SJCRH30 (cell line): ENCODE measurements around the gene UBD. TPM values are rescaled to one million over a fixed set of nuclear protein-coding genes. Genes with fewer than 3 reads are reported as not detected.

Experiments
- DNase-seq, 2 experiments: peaks; one replicate each; pipeline ENCODE4 v3.0.0-alpha.2; 2015 to 2020
- H3K27ac ChIP-seq: fragments of 250-450 bp; sonication (Bioruptor Pico); 2 replicates; pipeline ENCODE4 v1.5.1; 2020; ENCODE audit warnings: mild to moderate bottlenecking, moderate library complexity
- H3K27me3 ChIP-seq: fragments of 250-450 bp; sonication (Bioruptor Pico); 2 replicates; pipeline ENCODE4 v1.5.1; 2020; ENCODE audit warnings: mild to moderate bottlenecking, moderate library complexity
- H3K36me3 ChIP-seq: fragments of 250-450 bp; sonication (Bioruptor Pico); 2 replicates; pipeline ENCODE4 v1.5.1; 2020; ENCODE audit warnings: mild to moderate bottlenecking, moderate library complexity
- H3K4me1 ChIP-seq: fragments of 250-450 bp; sonication (Bioruptor Pico); 2 replicates; pipeline ENCODE4 v1.5.1; 2020; ENCODE audit warnings: mild to moderate bottlenecking, moderate library complexity
- H3K4me3 ChIP-seq: fragments of 250-450 bp; sonication (Bioruptor Pico); 2 replicates; pipeline ENCODE4 v1.5.1; 2020; ENCODE audit warnings: mild to moderate bottlenecking, moderate library complexity
- H3K9me3 ChIP-seq: fragments of 250-450 bp; sonication (Bioruptor Pico); replicated peaks from 2 replicates; pipeline ENCODE4 v1.5.1; 2020; ENCODE audit warnings: mild to moderate bottlenecking, moderate library complexity
- total RNA-seq: library from RNA; depleted of rRNA; stranded (reverse); fragments of >200 nt; shearing (Covaris generic); gene quantifications from 2 replicates; pipeline ENCODE4 v1.2.3, GENCODE V29; 2014

UBD gene
- total RNA-seq, 1 experiment from 2014 or later = not detected

GRCh38 chr6:29537714-29538403, 21.7 kb downstream of the UBD start:
- no peaks in the 10 kb centered on the region for H3K9me3 ChIP-seq
- H3K4me3 ChIP-seq = no peak overlapping the region
- H3K36me3 ChIP-seq = no peaks in the 10 kb centered on the region
- DNase-seq = no peak
- no peaks in the 10 kb centered on the region for H3K4me1 ChIP-seq
- H3K27me3 ChIP-seq = no peaks in the 10 kb centered on the region
- H3K27ac ChIP-seq = no peak overlapping the region

- no peaks in the 10 kb centered on the region for H3K4me1 ChIP-seq
- H3K27ac ChIP-seq = no peak overlapping the region
- H3K9me3 ChIP-seq = no peaks in the 10 kb centered on the region
- no peak for DNase-seq
- H3K27me3 ChIP-seq = no peaks in the 10 kb centered on the region
- no peak overlapping the region for H3K4me3 ChIP-seq
- no peaks in the 10 kb centered on the region for H3K36me3 ChIP-seq
Measured at GRCh38 chr6:29532320-29532951, 27.1 kb downstream of the UBD start.

- no peak overlapping the region for H3K4me3 ChIP-seq
- no peak overlapping the region for H3K27ac ChIP-seq
- no peaks in the 10 kb centered on the region for H3K4me1 ChIP-seq
- no peaks in the 10 kb centered on the region for H3K9me3 ChIP-seq
- H3K36me3 ChIP-seq = no peaks in the 10 kb centered on the region
- H3K27me3 ChIP-seq = no peaks in the 10 kb centered on the region
- no peak for DNase-seq
Measured at GRCh38 chr6:29531668-29532067, 27.9 kb downstream of the UBD start.

- Histone ChIP-seq H3K4me1 (no peaks in the 10 kb centered on the region), H3K9me3 (no peaks in the 10 kb centered on the region), H3K27ac (no peak overlapping the region), H3K36me3 (no peaks in the 10 kb centered on the region), H3K4me3 (no peak overlapping the region), H3K27me3 (no peaks in the 10 kb centered on the region)
- DNase-seq = no peak
Measured at GRCh38 chr6:29530671-29531310, 28.7 kb downstream of the UBD start.

- H3K4me3 ChIP-seq = no peak overlapping the region
- no peak for DNase-seq
Measured at GRCh38 chr6:29529956-29530355, 29.6 kb downstream of the UBD start.

GRCh38 chr6:29528988-29529560, 30.5 kb downstream of the UBD start:
- Histone ChIP-seq H3K4me3 (no peak overlapping the region), H3K27ac (no peak overlapping the region), H3K9me3 (no peaks in the 10 kb centered on the region), H3K36me3 (no peaks in the 10 kb centered on the region), H3K4me1 (no peaks in the 10 kb centered on the region), H3K27me3 (no peaks in the 10 kb centered on the region)
- no peak for DNase-seq

More at GRCh38 chr6:29529956-29530355, 29.6 kb downstream of the UBD start:
- Histone ChIP-seq H3K4me1 (no peaks in the 10 kb centered on the region), H3K9me3 (no peaks in the 10 kb centered on the region), H3K36me3 (no peaks in the 10 kb centered on the region), H3K27ac (no peak overlapping the region), H3K27me3 (no peaks in the 10 kb centered on the region)

GRCh38 chr6:29528300-29528931, 31.1 kb downstream of the UBD start:
- Histone ChIP-seq H3K27ac (no peak overlapping the region), H3K4me1 (no peaks in the 10 kb centered on the region), H3K4me3 (no peak overlapping the region), H3K27me3 (no peaks in the 10 kb centered on the region), H3K9me3 (no peaks in the 10 kb centered on the region), H3K36me3 (no peaks in the 10 kb centered on the region)
- DNase-seq = no peak

- Histone ChIP-seq H3K36me3 (no peaks in the 10 kb centered on the region), H3K4me1 (no peaks in the 10 kb centered on the region), H3K27ac (no peak overlapping the region), H3K4me3 (no peak overlapping the region), H3K27me3 (no peaks in the 10 kb centered on the region), H3K9me3 (no peaks in the 10 kb centered on the region)
- no peak for DNase-seq
Measured at GRCh38 chr6:29527564-29527963, 32.0 kb downstream of the UBD start.

- no peaks in the 10 kb centered on the region for H3K27me3 ChIP-seq
Measured at GRCh38 chr6:29527126-29527525, 32.4 kb downstream of the UBD start.

GRCh38 chr6:29525311-29525639, 34.3 kb downstream of the UBD start:
- Histone ChIP-seq H3K9me3 (no peaks in the 10 kb centered on the region), H3K27ac (no peak overlapping the region), H3K36me3 (no peaks in the 10 kb centered on the region), H3K27me3 (no peaks in the 10 kb centered on the region), H3K4me3 (no peak overlapping the region), H3K4me1 (no peaks in the 10 kb centered on the region)
- DNase-seq = no peak

More at GRCh38 chr6:29527126-29527525, 32.4 kb downstream of the UBD start:
- H3K9me3 ChIP-seq = no peaks in the 10 kb centered on the region
- no peaks in the 10 kb centered on the region for H3K36me3 ChIP-seq
- no peaks in the 10 kb centered on the region for H3K4me1 ChIP-seq
- no peak for DNase-seq
- H3K27ac ChIP-seq = no peak overlapping the region
- H3K4me3 ChIP-seq = no peak overlapping the region

GRCh38 chr6:29524444-29525310, 34.9 kb downstream of the UBD start:
- Histone ChIP-seq H3K4me3 (no peak overlapping the region), H3K4me1 (no peaks in the 10 kb centered on the region), H3K9me3 (no peaks in the 10 kb centered on the region), H3K36me3 (no peaks in the 10 kb centered on the region), H3K27ac (no peak overlapping the region), H3K27me3 (no peaks in the 10 kb centered on the region)
- DNase-seq = no peak

GRCh38 chr6:29524044-29524443, 35.5 kb downstream of the UBD start:
- no peaks in the 10 kb centered on the region for H3K36me3 ChIP-seq
- DNase-seq = no peak
- no peak overlapping the region for H3K27ac ChIP-seq
- H3K27me3 ChIP-seq = no peaks in the 10 kb centered on the region
- H3K4me3 ChIP-seq = no peak overlapping the region
- no peaks in the 10 kb centered on the region for H3K4me1 ChIP-seq
- H3K9me3 ChIP-seq = no peaks in the 10 kb centered on the region

GRCh38 chr6:29522227-29522626, 37.3 kb downstream of the UBD start:
- no peaks in the 10 kb centered on the region for H3K9me3 ChIP-seq
- no peaks in the 10 kb centered on the region for H3K27me3 ChIP-seq
- no peak overlapping the region for H3K27ac ChIP-seq
- DNase-seq = no peak
- no peaks in the 10 kb centered on the region for H3K36me3 ChIP-seq
- H3K4me1 ChIP-seq = no peaks in the 10 kb centered on the region
- no peak overlapping the region for H3K4me3 ChIP-seq

GRCh38 chr6:29521006-29521680, 38.4 kb downstream of the UBD start:
- no peak for DNase-seq

More at GRCh38 chr6:29521006-29521680, 38.4 kb downstream of the UBD start:
- Histone ChIP-seq H3K36me3 (no peaks in the 10 kb centered on the region), H3K4me1 (no peaks in the 10 kb centered on the region), H3K4me3 (no peak overlapping the region), H3K27ac (no peak overlapping the region), H3K27me3 (no peaks in the 10 kb centered on the region), H3K9me3 (no peaks in the 10 kb centered on the region)
